Endothelial cell of umbilical vein (primary cell): ENCODE data around the gene BBS2.

ENCODE experiments used
- POLR2AphosphoS5 ChIP-seq: IDR thresholded peaks from 2 replicates; pipeline ENCODE4 v1.6.1; 2012; ENCODE audit warnings: low read depth, mild to moderate bottlenecking, control low read depth, low read length, moderate library complexity; ENCODE audit not compliant: insufficient read depth
- TF ChIP-seq, protein P1 (sequence below), 2 donors: IDR thresholded peaks; 1 replicate in 1 of 2; 2 replicates in 1 of 2; pipeline ENCODE4 v1.5.1; 2011; ENCODE audit warnings: low read length in 2 of 2, mild to moderate bottlenecking in 2 of 2, moderate library complexity in 2 of 2, control low read depth in 1 of 2, inconsistent platforms in 1 of 2, low read depth in 1 of 2; ENCODE audit not compliant: insufficient read depth in 1 of 2; ENCODE audit errors: extremely low read depth in 1 of 2

DNA sequence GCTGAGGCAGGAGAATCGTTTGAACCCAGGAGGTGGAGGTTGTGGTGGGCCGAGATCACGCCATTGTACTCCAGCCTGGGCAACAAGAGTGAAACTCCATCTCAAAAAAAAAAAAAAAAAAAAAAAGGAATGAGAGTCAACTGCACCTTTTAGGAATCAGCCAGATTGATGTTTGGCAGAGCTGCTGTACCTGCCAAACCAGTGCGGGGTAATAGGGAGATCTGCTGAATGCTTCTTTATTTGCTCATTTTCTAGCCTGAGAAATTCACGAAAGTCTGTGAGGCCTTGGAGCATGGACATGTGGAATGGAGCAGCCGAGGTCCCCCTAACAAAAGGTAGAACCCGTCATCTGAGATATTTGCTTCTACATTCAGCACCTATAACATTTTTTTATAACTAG, 50.1 kb downstream of the BBS2 start:
- TF ChIP-seq POLR2AphosphoS5, result no peak
- TF ChIP-seq, protein P1, sequence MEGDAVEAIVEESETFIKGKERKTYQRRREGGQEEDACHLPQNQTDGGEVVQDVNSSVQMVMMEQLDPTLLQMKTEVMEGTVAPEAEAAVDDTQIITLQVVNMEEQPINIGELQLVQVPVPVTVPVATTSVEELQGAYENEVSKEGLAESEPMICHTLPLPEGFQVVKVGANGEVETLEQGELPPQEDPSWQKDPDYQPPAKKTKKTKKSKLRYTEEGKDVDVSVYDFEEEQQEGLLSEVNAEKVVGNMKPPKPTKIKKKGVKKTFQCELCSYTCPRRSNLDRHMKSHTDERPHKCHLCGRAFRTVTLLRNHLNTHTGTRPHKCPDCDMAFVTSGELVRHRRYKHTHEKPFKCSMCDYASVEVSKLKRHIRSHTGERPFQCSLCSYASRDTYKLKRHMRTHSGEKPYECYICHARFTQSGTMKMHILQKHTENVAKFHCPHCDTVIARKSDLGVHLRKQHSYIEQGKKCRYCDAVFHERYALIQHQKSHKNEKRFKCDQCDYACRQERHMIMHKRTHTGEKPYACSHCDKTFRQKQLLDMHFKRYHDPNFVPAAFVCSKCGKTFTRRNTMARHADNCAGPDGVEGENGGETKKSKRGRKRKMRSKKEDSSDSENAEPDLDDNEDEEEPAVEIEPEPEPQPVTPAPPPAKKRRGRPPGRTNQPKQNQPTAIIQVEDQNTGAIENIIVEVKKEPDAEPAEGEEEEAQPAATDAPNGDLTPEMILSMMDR (IDR thresholded peaks at IDR 0.05; ENCODE audit: extremely low read depth in 1 of 2, insufficient read depth in 1 of 2, low read depth in 1 of 2, low read length in 2 of 2), result no peak
